Neuronal stem cell (in vitro differentiated cells): ENCODE measurements around the gene ROBO1.

Experiments
- DNase-seq: peaks from one replicate; pipeline ENCODE4 v3.0.0-alpha.2; 2013; ENCODE audit warnings: low spot score
- H2AFZ ChIP-seq: one replicate; pipeline ENCODE4 v1.6.1; 2013; ENCODE audit warnings: mild to moderate bottlenecking, low read length, inconsistent platforms
- H2AK5ac ChIP-seq: 2 replicates; pipeline ENCODE4 v1.6.1; 2013; ENCODE audit warnings: low read depth, mild to moderate bottlenecking, inconsistent platforms, low read length, moderate library complexity, mixed read lengths
- H2BK120ac ChIP-seq: 2 replicates; pipeline ENCODE4 v1.6.1; 2013; ENCODE audit warnings: low read depth, mild to moderate bottlenecking, inconsistent platforms, low read length, moderate library complexity, mixed read lengths
- H2BK12ac ChIP-seq: one replicate; pipeline ENCODE4 v1.6.1; 2013; ENCODE audit warnings: low read length, inconsistent platforms
- H2BK15ac ChIP-seq: 2 replicates; pipeline ENCODE4 v1.6.1; 2013; ENCODE audit warnings: mild to moderate bottlenecking, low read length, inconsistent platforms, mixed read lengths
- H2BK5ac ChIP-seq: one replicate; pipeline ENCODE4 v1.6.1; 2013; ENCODE audit warnings: inconsistent platforms, mild to moderate bottlenecking, low read length, moderate library complexity
- H3K14ac ChIP-seq: one replicate; pipeline ENCODE4 v1.6.1; 2013; ENCODE audit warnings: low read length, inconsistent platforms
- H3K18ac ChIP-seq: 2 replicates; pipeline ENCODE4 v1.6.1; 2013; ENCODE audit warnings: low read length, inconsistent platforms
- H3K23ac ChIP-seq: 2 replicates; pipeline ENCODE4 v1.6.1; 2013; ENCODE audit warnings: low read depth, mild to moderate bottlenecking, mixed read lengths, low read length, inconsistent platforms; ENCODE audit not compliant: poor library complexity
- H3K27ac ChIP-seq: replicated peaks from 3 replicates; pipeline ENCODE4 v1.5.1; 2013; ENCODE audit warnings: low read length, inconsistent platforms
- H3K27me3 ChIP-seq, 3 experiments: 2 replicates each; pipeline ENCODE4 v1.6.1; 2013; ENCODE audit warnings: low read length in 3 of 3, mild to moderate bottlenecking in 2 of 3, inconsistent platforms in 1 of 3, low read depth in 1 of 3, mixed read lengths in 1 of 3, moderate library complexity in 1 of 3; ENCODE audit not compliant: control insufficient read depth in 3 of 3, insufficient read depth in 3 of 3
- H3K36me3 ChIP-seq, 2 donors: replicated peaks in 1 of 2; 2 replicates each; pipeline ENCODE4 v1.6.1; 2013; ENCODE audit warnings: low read length in 2 of 2; ENCODE audit not compliant: control insufficient read depth in 2 of 2, insufficient read depth in 2 of 2
- H3K4ac ChIP-seq: 2 replicates; pipeline ENCODE4 v1.6.1; 2013; ENCODE audit warnings: inconsistent platforms, mild to moderate bottlenecking, low read length, moderate library complexity
- H3K4me1 ChIP-seq, 2 donors: 1 replicate in 1 of 2; 2 replicates in 1 of 2; pipeline ENCODE4 v1.6.1; 2013; ENCODE audit warnings: low read length in 2 of 2, low read depth in 1 of 2; ENCODE audit not compliant: control insufficient read depth in 2 of 2, insufficient read depth in 1 of 2
- H3K4me2 ChIP-seq: one replicate; pipeline ENCODE4 v1.6.1; 2013; ENCODE audit warnings: mild to moderate bottlenecking, low read length, inconsistent platforms; ENCODE audit not compliant: insufficient read depth, poor library complexity, severe bottlenecking
- H3K4me3 ChIP-seq, 2 donors: 2 replicates each; pipeline ENCODE4 v1.5.1; 2013; ENCODE audit warnings: low read length in 2 of 2, mild to moderate bottlenecking in 2 of 2, inconsistent platforms in 1 of 2, moderate library complexity in 1 of 2
- H3K79me1 ChIP-seq: one replicate; pipeline ENCODE4 v1.6.1; 2013; ENCODE audit warnings: low read depth, mild to moderate bottlenecking, inconsistent platforms, low read length, moderate library complexity
- H3K9ac ChIP-seq: one replicate; pipeline ENCODE4 v1.6.1; 2013; ENCODE audit warnings: mild to moderate bottlenecking, low read depth, low read length, inconsistent platforms; ENCODE audit not compliant: poor library complexity
- H3K9me3 ChIP-seq, 2 donors: replicated peaks in 1 of 2; 2 replicates each; pipeline versions ENCODE3 to v1.6.1; 2013; ENCODE audit warnings: low read length in 2 of 2, mild to moderate bottlenecking in 2 of 2, inconsistent platforms in 1 of 2, low read depth in 1 of 2, mixed read lengths in 1 of 2, moderate library complexity in 1 of 2; ENCODE audit not compliant: control insufficient read depth in 2 of 2, insufficient read depth in 1 of 2
- H4K8ac ChIP-seq: one replicate; pipeline ENCODE4 v1.6.1; 2013; ENCODE audit warnings: low read depth, mild to moderate bottlenecking, inconsistent platforms, low read length, moderate library complexity
- H4K91ac ChIP-seq: one replicate; pipeline ENCODE4 v1.6.1; 2013; ENCODE audit warnings: low read length, low read depth, mild to moderate bottlenecking, inconsistent platforms; ENCODE audit not compliant: poor library complexity
- WGBS, 2 donors: extraction: QIAGEN DNeasy Blood & Tissue Kit; methylation state at CpG; one replicate each; pipeline ENCODE4 v1.1.7; 2013; ENCODE audit warnings: missing lambda C conversion rate in 2 of 2, mixed read lengths in 1 of 2; ENCODE audit not compliant: insufficient read length in 2 of 2, insufficient replicate concordance in 1 of 2; ENCODE audit errors: extremely low coverage in 2 of 2; 5-methylcytosine and 5-hydroxymethylcytosine counted together

The ROBO1 gene

GRCh38 chr3:79412537-79412936, 355.3 kb downstream of the ROBO1 start:
- H3K4ac ChIP-seq = no peak overlapping the region
- no peak overlapping the region for H3K9ac ChIP-seq
- H4K91ac ChIP-seq = no peak overlapping the region
- peaks cover 0 to 1% of the 10 kb centered on the region in 2 donors for H3K9me3 ChIP-seq
- no peak for DNase-seq
- H3K36me3 ChIP-seq = no peaks in the 10 kb centered on the region
- no peak overlapping the region for H4K8ac ChIP-seq
- no peak overlapping the region for H3K18ac ChIP-seq
- no CpG with 5 or more reads among the region's 1 CpG for WGBS, 2 donors
- H3K27ac ChIP-seq = no peak overlapping the region
- no peak overlapping the region for H2AK5ac ChIP-seq
- H3K14ac ChIP-seq = no peak overlapping the region
- H2BK15ac ChIP-seq = no peak overlapping the region
- no peak overlapping the region for H3K4me2 ChIP-seq
- no peak overlapping the region for H2AFZ ChIP-seq
- H3K4me1 ChIP-seq = no peaks in the 10 kb centered on the region
- H2BK12ac ChIP-seq = no peak overlapping the region
- H3K4me3 ChIP-seq = no peak overlapping the region
- no peaks in the 10 kb centered on the region for H3K79me1 ChIP-seq
- no peak overlapping the region for H2BK120ac ChIP-seq
- no peak overlapping the region for H3K23ac ChIP-seq
- H3K27me3 ChIP-seq = no peaks in the 10 kb centered on the region
- H2BK5ac ChIP-seq = no peak overlapping the region

GRCh38 chr3:79410617-79411016, 357.2 kb downstream of the ROBO1 start:
- H2BK5ac ChIP-seq = no peak overlapping the region
- no peak overlapping the region for H3K14ac ChIP-seq
- H3K4me2 ChIP-seq = no peak overlapping the region
- peaks cover 0 to 1% of the 10 kb centered on the region in 2 donors for H3K9me3 ChIP-seq
- no peak overlapping the region for H3K27ac ChIP-seq
- no peak overlapping the region for H4K91ac ChIP-seq
- no peak overlapping the region for H2BK120ac ChIP-seq
- H3K4me3 ChIP-seq = no peak overlapping the region
- H2AFZ ChIP-seq = no peak overlapping the region
- no peak for DNase-seq
- H4K8ac ChIP-seq = no peak overlapping the region
- H3K23ac ChIP-seq = no peak overlapping the region
- WGBS, 2 donors = no CpG with 5 or more reads among the region's 2 CpGs
- H3K79me1 ChIP-seq = no peaks in the 10 kb centered on the region
- H2BK12ac ChIP-seq = no peak overlapping the region
- no peak overlapping the region for H2AK5ac ChIP-seq
- no peak overlapping the region for H3K4ac ChIP-seq
- H3K4me1 ChIP-seq = no peaks in the 10 kb centered on the region
- no peak overlapping the region for H3K9ac ChIP-seq
- no peaks in the 10 kb centered on the region for H3K27me3 ChIP-seq
- no peak overlapping the region for H2BK15ac ChIP-seq
- no peak overlapping the region for H3K18ac ChIP-seq
- no peaks in the 10 kb centered on the region for H3K36me3 ChIP-seq

- Histone ChIP-seq H3K18ac (no peak overlapping the region), H3K23ac (no peak overlapping the region), H2AFZ (no peak overlapping the region), H2BK15ac (no peak overlapping the region), H3K14ac (no peak overlapping the region), H3K27me3 (no peaks in the 10 kb centered on the region), H3K36me3 (no peaks in the 10 kb centered on the region), H2BK5ac (no peak overlapping the region), H4K91ac (no peak overlapping the region), H3K27ac (no peak overlapping the region), H2BK12ac (no peak overlapping the region), H3K9me3 (peaks cover 0 to 1% of the 10 kb centered on the region in 2 donors), H3K79me1 (no peaks in the 10 kb centered on the region), H4K8ac (no peak overlapping the region), H3K4me2 (no peak overlapping the region), H3K4me3 (no peak overlapping the region), H3K4ac (no peak overlapping the region), H2BK120ac (no peak overlapping the region), H3K4me1 (no peaks in the 10 kb centered on the region), H3K9ac (no peak overlapping the region), H2AK5ac (no peak overlapping the region)
- WGBS, 2 donors = no CpG with 5 or more reads among the region's 2 CpGs
- no peak for DNase-seq
Measured at GRCh38 chr3:79410136-79410535, 357.7 kb downstream of the ROBO1 start.

- Histone ChIP-seq H2BK12ac (no peak overlapping the region), H4K91ac (no peak overlapping the region), H3K4me1 (no peaks in the 10 kb centered on the region), H3K79me1 (no peaks in the 10 kb centered on the region), H3K18ac (no peak overlapping the region), H2BK15ac (no peak overlapping the region), H2AK5ac (no peak overlapping the region), H3K23ac (no peak overlapping the region), H3K9me3 (no peaks in the 10 kb centered on the region), H3K4me3 (no peak overlapping the region), H2AFZ (no peak overlapping the region), H3K9ac (no peak overlapping the region), H3K14ac (no peak overlapping the region), H2BK5ac (no peak overlapping the region), H3K36me3 (no peaks in the 10 kb centered on the region), H4K8ac (no peak overlapping the region), H3K4ac (no peak overlapping the region), H3K27me3 (no peaks in the 10 kb centered on the region), H3K27ac (no peak overlapping the region), H2BK120ac (no peak overlapping the region), H3K4me2 (no peak overlapping the region)
- no peak for DNase-seq
- no CpG with 5 or more reads among the region's 2 CpGs for WGBS, 2 donors
Measured at GRCh38 chr3:79406175-79406574, 361.6 kb downstream of the ROBO1 start.
